DOHH2 (cell line): ENCODE data around the gene CBFA2T3.

ENCODE experiments used
- H3F3A ChIP-seq: fragments of 200-600 bp; sonication (generic), shearing (Covaris generic); 2 replicates; pipeline ENCODE4 v1.6.0; 2016; ENCODE audit warnings: antibody characterized with exemption, mild to moderate bottlenecking; ENCODE audit not compliant: control insufficient read depth, insufficient read depth
- H3K27ac ChIP-seq: fragments of 200-600 bp; sonication (generic); 2 replicates; pipeline ENCODE4 v1.5.1; 2014; ENCODE audit warnings: low read depth, mild to moderate bottlenecking, low read length, moderate library complexity
- H3K27me3 ChIP-seq: fragments of 200-600 bp; sonication (generic); 2 replicates; pipeline ENCODE4 v1.6.1; 2014; ENCODE audit warnings: mild to moderate bottlenecking, low read length, mixed read lengths; ENCODE audit not compliant: control insufficient read depth
- H3K36me3 ChIP-seq: fragments of 200-600 bp; sonication (generic); 2 replicates; pipeline ENCODE4 v1.6.1; 2014; ENCODE audit warnings: mild to moderate bottlenecking, low read length, moderate library complexity, mixed read lengths; ENCODE audit not compliant: control insufficient read depth
- H3K4me1 ChIP-seq: fragments of 200-600 bp; sonication (generic); 2 replicates; pipeline ENCODE4 v1.6.1; 2014; ENCODE audit warnings: mild to moderate bottlenecking, low read length, mixed read lengths; ENCODE audit not compliant: control insufficient read depth
- H3K4me2 ChIP-seq: fragments of 200-600 bp; sonication (generic); 2 replicates; pipeline ENCODE4 v1.6.0; 2014; ENCODE audit warnings: mild to moderate bottlenecking, low read length, moderate library complexity
- H3K4me3 ChIP-seq: fragments of 200-600 bp; sonication (generic); 2 replicates; pipeline ENCODE4 v1.5.1; 2014; ENCODE audit warnings: mild to moderate bottlenecking, low read length, mixed read lengths
- H3K79me2 ChIP-seq: fragments of 200-600 bp; sonication (generic); 2 replicates; pipeline ENCODE4 v1.6.1; 2014; ENCODE audit warnings: mild to moderate bottlenecking, low read length, mixed read lengths; ENCODE audit not compliant: control insufficient read depth
- H3K9me2 ChIP-seq: fragments of 200-600 bp; sonication (generic); replicated peaks from 2 replicates; pipeline ENCODE4 v1.6.1; 2014; ENCODE audit warnings: mild to moderate bottlenecking, low read length, mixed read lengths; ENCODE audit not compliant: control insufficient read depth
- H3K9me3 ChIP-seq: fragments of 200-600 bp; sonication (generic); 2 replicates; pipeline ENCODE4 v1.6.1; 2014; ENCODE audit warnings: antibody characterized with exemption, low read length, mixed read lengths; ENCODE audit not compliant: control insufficient read depth, insufficient read depth
- H4K20me1 ChIP-seq: fragments of 200-600 bp; sonication (generic); 2 replicates; pipeline ENCODE4 v1.6.0; 2014; ENCODE audit warnings: low read depth, mild to moderate bottlenecking, antibody characterized with exemption, low read length, moderate library complexity; ENCODE audit not compliant: control insufficient read depth, insufficient read depth
- CTCF ChIP-seq: fragments of 200-600 bp; sonication (generic); IDR thresholded peaks from one replicate; pipeline ENCODE4 v1.5.1; 2014; ENCODE audit warnings: antibody characterized with exemption, mild to moderate bottlenecking, low read depth, low read length; ENCODE audit not compliant: poor library complexity, severe bottlenecking
- EZH2phosphoT487 ChIP-seq: fragments of 200-600 bp; sonication (generic); IDR thresholded peaks from 2 replicates; pipeline ENCODE4 v1.6.1; 2017; ENCODE audit warnings: borderline replicate concordance, mild to moderate bottlenecking, antibody characterized with exemption, low read length, moderate library complexity, mixed read lengths

Gene CBFA2T3

GRCh38 chr16:88973007-88973410 lies 4.0 kb downstream of the CBFA2T3 start:
- Histone ChIP-seq H3K27me3 (0 out of 2 replicates have a peak, but pooled peaks cover 4% of the 10 kb centered on the region), H3K4me2 (peak overlapping the region; percentile 88), H3F3A (peaks cover 7% of the 10 kb centered on the region), H3K36me3 (no peaks in the 10 kb centered on the region), H3K4me3 (peak overlapping the region; percentile 59), H3K4me1 (peaks cover 100% of the 10 kb centered on the region), H4K20me1 (no peaks in the 10 kb centered on the region), H3K79me2 (peaks cover 7% of the 10 kb centered on the region), H3K9me2 (no peaks in the 10 kb centered on the region), H3K9me3 (no peaks in the 10 kb centered on the region), H3K27ac (peak overlapping the region; percentile 72)
- no peak for TF ChIP-seq CTCF
- no peak for TF ChIP-seq EZH2phosphoT487

- Histone ChIP-seq H3K27ac (peak overlapping the region; percentile 72), H3F3A (no peaks in the 10 kb centered on the region; the same call in none of the 2 replicates)
Observed at GRCh38 chr16:88972349-88972748, 4.7 kb downstream of the CBFA2T3 start.

GRCh38 chr16:88971371-88972097 lies 5.5 kb downstream of the CBFA2T3 start:
- Histone ChIP-seq H3K4me3 (peak overlapping the region; percentile 59), H3K27me3 (0 out of 2 replicates have a peak, but pooled peaks cover 4% of the 10 kb centered on the region), H3K9me2 (no peaks in the 10 kb centered on the region), H4K20me1 (no peaks in the 10 kb centered on the region), H3K79me2 (peaks cover 7% of the 10 kb centered on the region), H3K4me2 (peak overlapping the region; percentile 88), H3K27ac (peak overlapping the region; percentile 72), H3K4me1 (peaks cover 100% of the 10 kb centered on the region), H3F3A (no peaks in the 10 kb centered on the region; the same call in 1 of the 2 replicates), H3K9me3 (no peaks in the 10 kb centered on the region), H3K36me3 (no peaks in the 10 kb centered on the region)
- TF ChIP-seq CTCF (no peak), EZH2phosphoT487 (no peak)

More at GRCh38 chr16:88972349-88972748, 4.7 kb downstream of the CBFA2T3 start:
- Histone ChIP-seq H3K4me1 (peaks cover 100% of the 10 kb centered on the region), H3K36me3 (no peaks in the 10 kb centered on the region), H3K9me2 (no peaks in the 10 kb centered on the region), H3K4me3 (peak overlapping the region; percentile 59), H3K79me2 (peaks cover 7% of the 10 kb centered on the region), H4K20me1 (no peaks in the 10 kb centered on the region), H3K27me3 (0 out of 2 replicates have a peak, but pooled peaks cover 4% of the 10 kb centered on the region), H3K4me2 (peak overlapping the region; percentile 88), H3K9me3 (no peaks in the 10 kb centered on the region)
- TF ChIP-seq EZH2phosphoT487 (no peak), CTCF (no peak)
